PC-9 (cell line): Measurements from ENCODE around the gene KLRD1. TPM values are rescaled to one million over a fixed set of nuclear protein-coding genes. Genes with fewer than 3 reads are reported as not detected.
A peak's percentile ranks its signal among the peaks of the same experiment; 100 is the strongest.
"Not testable (repeated sequence)": the region's sequence is repeated elsewhere in the genome, so short reads cannot be mapped to it uniquely, and the experiment has no call there.

ENCODE experiments used
- BruUV-seq: library from RNA; stranded (reverse); fragments of 400-500 nt; replicated peaks from 2 replicates; lab custom pipeline; 2021; lab: Mats Ljungman, UMichigan
- CTCF ChIA-PET: fragments of 300-600 bp; sonication (Branson Sonifier 250); formaldehyde crosslinking; loops from one replicate; lab custom pipeline; 2022; ENCODE audit warnings: antibody characterized with exemption; lab: Charles Lee
- POLR2A ChIA-PET: fragments of 300-600 bp; sonication (Branson Sonifier 250); formaldehyde crosslinking; loops from one replicate; lab custom pipeline; 2022; ENCODE audit warnings: antibody characterized with exemption; ENCODE audit not compliant: unreplicated experiment; lab: Charles Lee
- DNase-seq, 2 experiments: peaks; one replicate each; pipeline versions ENCODE4 v3.0.0 to v3.0.0-alpha.2; 2015 to 2022; ENCODE audit warnings: mixed read lengths in 1 of 2
- H2AFZ ChIP-seq: fragments of 200-600 bp; sonication (generic); 2 replicates; pipeline ENCODE4 v1.8.1; 2017; ENCODE audit warnings: antibody characterized with exemption
- H3F3A ChIP-seq: fragments of 200-600 bp; sonication (generic); 2 replicates; pipeline ENCODE4 v1.8.1; 2017; ENCODE audit warnings: antibody characterized with exemption, mild to moderate bottlenecking, low read depth; ENCODE audit not compliant: insufficient read depth
- H3K27ac ChIP-seq: fragments of 200-600 bp; sonication (generic); 2 replicates; pipeline ENCODE4 v1.6.1; 2016; ENCODE audit warnings: mixed run types
- H3K27me3 ChIP-seq: fragments of 200-600 bp; sonication (generic); 2 replicates; pipeline ENCODE4 v1.6.1; 2016; ENCODE audit warnings: low read depth, mixed run types; ENCODE audit not compliant: insufficient read depth
- H3K36me3 ChIP-seq: fragments of 200-600 bp; sonication (generic); 2 replicates; pipeline ENCODE4 v1.6.1; 2016; ENCODE audit warnings: low read depth, mixed run types
- H3K4me1 ChIP-seq: fragments of 200-600 bp; sonication (generic); replicated peaks from 2 replicates; pipeline ENCODE4 v1.6.1; 2016; ENCODE audit warnings: mixed run types; ENCODE audit not compliant: insufficient read depth
- H3K4me2 ChIP-seq: fragments of 200-600 bp; sonication (generic); 2 replicates; pipeline ENCODE4 v1.6.1; 2017; ENCODE audit warnings: mixed run types
- H3K4me3 ChIP-seq: fragments of 200-600 bp; sonication (generic); 2 replicates; pipeline ENCODE4 v1.6.1; 2016; ENCODE audit warnings: mixed run types
- H3K79me2 ChIP-seq: fragments of 200-600 bp; sonication (generic); 2 replicates; pipeline ENCODE4 v1.6.1; 2017; ENCODE audit warnings: low read depth, mixed run types
- H3K9me2 ChIP-seq: fragments of 200-600 bp; sonication (generic); 2 replicates; pipeline ENCODE4 v1.8.1; 2017; ENCODE audit warnings: mild to moderate bottlenecking; ENCODE audit not compliant: insufficient read depth
- H3K9me3 ChIP-seq: fragments of 200-600 bp; sonication (generic); 2 replicates; pipeline ENCODE4 v1.8.1; 2016; ENCODE audit warnings: low read depth; ENCODE audit not compliant: insufficient read depth
- H4K20me1 ChIP-seq: fragments of 200-600 bp; sonication (generic); 2 replicates; pipeline ENCODE4 v1.8.1; 2017; ENCODE audit not compliant: insufficient read depth
- CTCF ChIP-seq: fragments of 200-600 bp; sonication (generic); conservative IDR thresholded peaks from 2 replicates; pipeline ENCODE4 v1.6.1; 2017; ENCODE audit warnings: mixed run types, antibody characterized with exemption, mild to moderate bottlenecking, moderate library complexity
- EZH2 ChIP-seq: fragments of 200-600 bp; sonication (generic); IDR thresholded peaks from 2 replicates; pipeline ENCODE4 v1.8.0; 2017; ENCODE audit warnings: antibody characterized with exemption, low read depth
- intact Hi-C: fragments of 100-400 bp; cut with micrococcal nuclease; formaldehyde crosslinking; loops from one replicate; pipeline ENCODE4 v1.10.0; 2022; ENCODE audit not compliant: unreplicated experiment
- total RNA-seq: library from RNA; stranded (reverse); gene quantifications from 2 replicates; pipeline ENCODE4 v1.2.3, GENCODE V29; 2021

Gene KLRD1
- total RNA-seq, 1 experiment from 2014 or later, result 0.68 TPM

GRCh38 chr12:10339053-10339840 is 31.6 kb downstream of the KLRD1 start:
- POLR2A ChIA-PET, result interaction anchor here (0.6 kb wide), 1 partner anchor 295 kb away, joined by 3 read pairs; no protein-coding TSS in a partner anchor
- CTCF ChIA-PET, result interaction anchor here (0.6 kb wide), 2 partner anchors 12 to 27 kb away, joined by 3 to 4 read pairs; no protein-coding TSS in a partner anchor

DNA sequence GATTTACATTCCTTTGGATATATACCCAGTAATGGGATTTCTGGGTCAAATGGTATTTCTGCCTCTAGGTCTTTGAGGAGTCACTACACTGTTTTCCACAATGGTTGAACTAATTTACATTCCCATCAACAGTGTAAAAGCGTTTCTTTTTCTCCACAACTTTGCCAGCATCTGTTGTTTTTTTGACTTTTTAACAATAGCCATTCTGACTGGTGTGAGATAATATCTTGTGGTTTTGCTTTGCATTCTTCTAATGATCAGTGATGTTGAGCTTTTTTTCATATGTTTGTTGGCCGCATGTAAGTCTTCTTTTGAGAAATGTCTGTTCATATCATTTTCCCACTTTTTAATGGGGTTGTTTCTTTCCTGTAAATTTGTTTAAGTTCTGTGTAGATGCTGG is 33.3 kb downstream of the KLRD1 start:
- H3K4me1 ChIP-seq, result 0 out of 2 replicates have a peak, but pooled peaks cover 14% of the 10 kb centered on the region
- H3K27me3 ChIP-seq, H3K4me3 ChIP-seq, BruUV-seq, CTCF ChIA-PET, H4K20me1 ChIP-seq, H3K9me3 ChIP-seq, H3K27ac ChIP-seq, H3F3A ChIP-seq, H3K4me2 ChIP-seq, H3K79me2 ChIP-seq, POLR2A ChIA-PET, intact Hi-C loops, H3K36me3 ChIP-seq, H3K9me2 ChIP-seq, H2AFZ ChIP-seq, DNase-seq: not testable (repeated sequence)

More at GRCh38 chr12:10339053-10339840, 31.6 kb downstream of the KLRD1 start:
- Histone ChIP-seq H3K27me3 (no peaks in the 10 kb centered on the region), H3K9me3 (no peaks in the 10 kb centered on the region), H3K4me1 (0 out of 2 replicates have a peak, but pooled peaks cover 14% of the 10 kb centered on the region), H3F3A (no peaks in the 10 kb centered on the region), H4K20me1 (no peaks in the 10 kb centered on the region), H3K9me2 (no peaks in the 10 kb centered on the region), H3K27ac (no peak overlapping the region), H3K4me2 (peak overlapping the region; percentile 4; the same call in 1 of the 2 replicates), H3K36me3 (no peaks in the 10 kb centered on the region), H3K79me2 (no peaks in the 10 kb centered on the region), H2AFZ (no peak overlapping the region), H3K4me3 (no peak overlapping the region)
- intact Hi-C loops, result loop anchor here (2.0 kb wide), 1 partner anchor 56 kb away; no protein-coding TSS in a partner anchor
- TF ChIP-seq CTCF (no peak), EZH2 (no peak)
- peak; percentile 53 to 70 for DNase-seq
- BruUV-seq, result no TSS peak

- Histone ChIP-seq H3K4me1 (0 out of 2 replicates have a peak, but pooled peaks cover 14% of the 10 kb centered on the region), H3K4me2 (no peak overlapping the region), H4K20me1 (no peaks in the 10 kb centered on the region), H3K27ac (no peak overlapping the region), H3K9me2 (no peaks in the 10 kb centered on the region), H3K4me3 (no peak overlapping the region), H3K27me3 (no peaks in the 10 kb centered on the region), H2AFZ (no peak overlapping the region), H3K79me2 (no peaks in the 10 kb centered on the region), H3F3A (no peaks in the 10 kb centered on the region), H3K36me3 (no peaks in the 10 kb centered on the region), H3K9me3 (no peaks in the 10 kb centered on the region)
- BruUV-seq, result no TSS peak
- TF ChIP-seq EZH2 (no peak), CTCF (no peak)
- CTCF ChIA-PET, result no interaction called here
- no peak for DNase-seq
- intact Hi-C loops, result no loop called here
- POLR2A ChIA-PET, result no interaction called here
These were observed 34.3 kb downstream of the KLRD1 start for GRCh38 chr12:10341892-10342509.

DNA sequence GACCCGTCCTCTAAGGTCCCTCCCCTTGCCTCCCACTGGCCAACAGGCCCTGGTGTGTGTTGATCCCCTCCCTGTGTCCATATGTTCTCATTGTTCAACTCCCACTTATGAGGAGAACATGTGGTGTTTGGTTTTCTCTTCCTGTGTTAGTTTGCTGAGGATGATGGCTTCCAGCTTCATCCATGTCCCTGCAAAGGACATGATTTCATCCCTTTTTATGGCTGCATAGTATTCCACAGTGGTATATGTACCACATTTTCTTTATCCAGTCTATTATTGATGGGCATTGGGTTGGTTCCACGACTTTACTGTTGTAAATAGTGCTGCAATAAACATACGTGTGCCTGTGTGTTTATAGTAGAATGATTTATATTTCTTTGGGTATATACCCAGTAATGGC is 43.8 kb downstream of the KLRD1 start:
- H3K27ac ChIP-seq, H2AFZ ChIP-seq, H3K4me1 ChIP-seq, H4K20me1 ChIP-seq, H3K4me3 ChIP-seq, H3K79me2 ChIP-seq, H3K27me3 ChIP-seq, BruUV-seq, H3F3A ChIP-seq, H3K9me2 ChIP-seq, CTCF ChIA-PET, H3K9me3 ChIP-seq, H3K36me3 ChIP-seq, H3K4me2 ChIP-seq, DNase-seq, intact Hi-C loops: not testable (repeated sequence)
- POLR2A ChIA-PET, result interaction anchor here (0.6 kb wide), 1 partner anchor 124 kb away, joined by 3 read pairs; no protein-coding TSS in a partner anchor
